CD4-positive, alpha-beta T cell treated with Interleukin-15 for 1 hour (primary cell): ENCODE measurements around the gene INPP5A.
"Not testable (repeated sequence)": the region's sequence is repeated elsewhere in the genome, so short reads cannot be mapped to it uniquely, and the experiment has no call there.

Source experiments
- DNase-seq: peaks from one replicate; pipeline ENCODE4 v3.0.0-alpha.2; 2020

The INPP5A gene

GRCh38 chr10:132537684-132538001 lies at the start of gene INPP5A:
Gene INPP5A, plus strand, starts transcription at chr10:132537787. Its CDS starts 310 bp downstream, at chr10:132538097.
- DNase-seq: no peak

GRCh38 chr10:132488231-132488821 lies 49.3 kb upstream of the INPP5A start:
- no peak for DNase-seq

GRCh38 chr10:132489053-132489703 lies 48.4 kb upstream of the INPP5A start:
- DNase-seq: peak; percentile 11

- peak; percentile 9 for DNase-seq
Measured at GRCh38 chr10:132489704-132490534, 47.7 kb upstream of the INPP5A start.

- not testable (repeated sequence) for DNase-seq
Measured at GRCh38 chr10:132491534-132491933, 46.1 kb upstream of the INPP5A start.

- peak; percentile 7 for DNase-seq
Measured at GRCh38 chr10:132492323-132493025, 45.1 kb upstream of the INPP5A start.

- DNase-seq: peak; percentile 8
Measured at GRCh38 chr10:132493246-132493755, 44.3 kb upstream of the INPP5A start.

- DNase-seq: peak; percentile 14
Measured at GRCh38 chr10:132493756-132494290, 43.8 kb upstream of the INPP5A start.

- DNase-seq: peak; percentile 3
Measured at GRCh38 chr10:132494866-132495630, 42.5 kb upstream of the INPP5A start.

- peak; percentile 10 for DNase-seq
Measured at GRCh38 chr10:132496360-132497062, 41.1 kb upstream of the INPP5A start.

GRCh38 chr10:132497063-132497680 lies 40.4 kb upstream of the INPP5A start:
- DNase-seq: peak; percentile 18

GRCh38 chr10:132497861-132498561 lies 39.6 kb upstream of the INPP5A start:
- peak; percentile 10 for DNase-seq

GRCh38 chr10:132498562-132499366 lies 38.8 kb upstream of the INPP5A start:
- peak; percentile 6 for DNase-seq

- DNase-seq: peak; percentile 1
Measured at GRCh38 chr10:132499367-132499685, 38.3 kb upstream of the INPP5A start.

- peak; percentile 3 for DNase-seq
Measured at GRCh38 chr10:132500781-132501415, 36.7 kb upstream of the INPP5A start.

GRCh38 chr10:132502544-132503300 lies 34.9 kb upstream of the INPP5A start:
- DNase-seq: peak; percentile 9

- peak; percentile 12 for DNase-seq
Measured at GRCh38 chr10:132503581-132504421, 33.8 kb upstream of the INPP5A start.
